DND-41 (cell line): ENCODE data around the gene MAP3K14.

Experiments
- ATAC-seq: fragments of 200-7000 bp; cut with Tn5 transposase; 3 replicates; pipeline ENCODE4 v1.9.1; 2021; ENCODE audit warnings: low read depth; ENCODE audit not compliant: insufficient read depth
- DNase-seq: peaks from one replicate; pipeline ENCODE4 v3.0.0-alpha.2; 2020
- H2AFZ ChIP-seq: 2 replicates; pipeline ENCODE4 v1.6.0; 2012; ENCODE audit warnings: low read depth, low read length
- H3K27ac ChIP-seq: 2 replicates; pipeline ENCODE4 v1.5.1; 2012; ENCODE audit warnings: low read length, inconsistent platforms
- H3K27me3 ChIP-seq: fragments of 200-600 bp; sonication (generic); 2 replicates; pipeline ENCODE4 v1.6.0; 2012; ENCODE audit warnings: low read length, mild to moderate bottlenecking, inconsistent platforms; ENCODE audit not compliant: insufficient read depth, poor library complexity
- H3K36me3 ChIP-seq: 2 replicates; pipeline ENCODE4 v1.5.1; 2012; ENCODE audit warnings: low read length, inconsistent platforms; ENCODE audit not compliant: insufficient read depth
- H3K4me1 ChIP-seq: 2 replicates; pipeline ENCODE4 v1.5.1; 2012; ENCODE audit warnings: mild to moderate bottlenecking, low read length; ENCODE audit not compliant: insufficient read depth
- H3K4me2 ChIP-seq: 2 replicates; pipeline ENCODE4 v1.6.0; 2012; ENCODE audit warnings: mild to moderate bottlenecking, moderate library complexity, low read length, inconsistent platforms; ENCODE audit not compliant: insufficient read depth
- H3K4me3 ChIP-seq, 2 experiments: fragments of 200-600 bp in 1 of 2; shearing (Covaris generic) in 1 of 2; 2 replicates each; pipeline ENCODE4 v1.5.1; 2012 to 2016; ENCODE audit warnings: inconsistent platforms in 2 of 2, low read length in 2 of 2, mild to moderate bottlenecking in 2 of 2, low read depth in 1 of 2, moderate library complexity in 1 of 2
- H3K79me2 ChIP-seq: 2 replicates; pipeline ENCODE4 v1.6.0; 2012; ENCODE audit warnings: low read length, inconsistent platforms; ENCODE audit not compliant: insufficient read depth
- H3K9ac ChIP-seq: 2 replicates; pipeline ENCODE4 v1.6.0; 2012; ENCODE audit warnings: low read depth, mild to moderate bottlenecking, inconsistent platforms, low read length, moderate library complexity
- H3K9me3 ChIP-seq: 2 replicates; pipeline ENCODE4 v1.5.1; 2012; ENCODE audit warnings: low read length, moderate library complexity, mild to moderate bottlenecking, inconsistent platforms; ENCODE audit not compliant: insufficient read depth, severe bottlenecking
- H4K20me1 ChIP-seq: 2 replicates; pipeline ENCODE4 v1.6.0; 2012; ENCODE audit warnings: low read length; ENCODE audit not compliant: insufficient read depth
- EZH2 ChIP-seq: IDR thresholded peaks from 3 replicates; pipeline ENCODE4 v1.6.1; 2012; ENCODE audit warnings: borderline replicate concordance, low read depth, mild to moderate bottlenecking, moderate library complexity, low read length, inconsistent platforms; ENCODE audit not compliant: severe bottlenecking
- TF ChIP-seq, protein P1 (sequence below): IDR thresholded peaks from 2 replicates; pipeline ENCODE4 v1.5.1; 2012; ENCODE audit warnings: borderline replicate concordance, low read length, moderate library complexity, mild to moderate bottlenecking; ENCODE audit not compliant: poor library complexity, severe bottlenecking; ENCODE audit errors: extremely low read depth

The MAP3K14 gene

GRCh38 chr17:45332505-45332904 lies 15.7 kb upstream of the MAP3K14 start:
- no peak overlapping the region for H3K4me2 ChIP-seq
- no peaks in the 10 kb centered on the region for H3K27me3 ChIP-seq
- TF ChIP-seq, protein P1, sequence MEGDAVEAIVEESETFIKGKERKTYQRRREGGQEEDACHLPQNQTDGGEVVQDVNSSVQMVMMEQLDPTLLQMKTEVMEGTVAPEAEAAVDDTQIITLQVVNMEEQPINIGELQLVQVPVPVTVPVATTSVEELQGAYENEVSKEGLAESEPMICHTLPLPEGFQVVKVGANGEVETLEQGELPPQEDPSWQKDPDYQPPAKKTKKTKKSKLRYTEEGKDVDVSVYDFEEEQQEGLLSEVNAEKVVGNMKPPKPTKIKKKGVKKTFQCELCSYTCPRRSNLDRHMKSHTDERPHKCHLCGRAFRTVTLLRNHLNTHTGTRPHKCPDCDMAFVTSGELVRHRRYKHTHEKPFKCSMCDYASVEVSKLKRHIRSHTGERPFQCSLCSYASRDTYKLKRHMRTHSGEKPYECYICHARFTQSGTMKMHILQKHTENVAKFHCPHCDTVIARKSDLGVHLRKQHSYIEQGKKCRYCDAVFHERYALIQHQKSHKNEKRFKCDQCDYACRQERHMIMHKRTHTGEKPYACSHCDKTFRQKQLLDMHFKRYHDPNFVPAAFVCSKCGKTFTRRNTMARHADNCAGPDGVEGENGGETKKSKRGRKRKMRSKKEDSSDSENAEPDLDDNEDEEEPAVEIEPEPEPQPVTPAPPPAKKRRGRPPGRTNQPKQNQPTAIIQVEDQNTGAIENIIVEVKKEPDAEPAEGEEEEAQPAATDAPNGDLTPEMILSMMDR = no peak
- no peak for TF ChIP-seq EZH2
- no peaks in the 10 kb centered on the region for H3K4me1 ChIP-seq
- no peak overlapping the region for H2AFZ ChIP-seq
- no peaks in the 10 kb centered on the region for H3K36me3 ChIP-seq
- no peaks in the 10 kb centered on the region for H4K20me1 ChIP-seq
- no peak overlapping the region for H3K27ac ChIP-seq
- H3K79me2 ChIP-seq = no peaks in the 10 kb centered on the region
- ATAC-seq = no peak
- no peak overlapping the region for H3K9ac ChIP-seq
- no peak for DNase-seq
- H3K4me3 ChIP-seq = no peak overlapping the region
- H3K9me3 ChIP-seq = no peaks in the 10 kb centered on the region

DNA sequence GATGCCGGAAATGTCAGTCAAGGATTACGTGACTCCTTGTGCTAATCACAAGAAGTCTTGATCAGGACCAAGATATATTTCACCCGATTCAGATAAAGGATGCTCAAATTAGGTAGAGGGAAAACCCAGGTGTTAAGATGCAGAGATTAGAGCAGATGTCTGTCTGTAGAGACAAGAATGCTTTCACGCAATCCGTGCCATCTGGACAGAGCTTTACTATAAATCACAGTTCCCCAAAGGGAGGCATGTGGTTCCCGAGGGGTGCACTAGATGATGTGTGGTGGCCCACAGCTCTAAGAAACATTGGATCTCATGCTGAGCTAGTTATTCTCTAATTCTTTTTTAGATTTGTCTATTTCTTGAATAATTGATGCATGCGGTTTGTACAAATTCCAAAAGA lies 9.8 kb upstream of the MAP3K14 start:
- TF ChIP-seq, protein P1 = no peak
- TF ChIP-seq EZH2 = no peak
- H3K4me3 ChIP-seq = no peak overlapping the region
- peaks cover under 1% of the 10 kb centered on the region; the same call in 1 of the 2 replicates for H3K4me1 ChIP-seq
- no peak overlapping the region for H3K9ac ChIP-seq
- no peaks in the 10 kb centered on the region for H3K79me2 ChIP-seq
- H2AFZ ChIP-seq = no peak overlapping the region
- DNase-seq (no peak), ATAC-seq (no peak)
- H3K27ac ChIP-seq = no peak overlapping the region
- no peaks in the 10 kb centered on the region for H3K27me3 ChIP-seq
- no peak overlapping the region for H3K4me2 ChIP-seq
- H3K9me3 ChIP-seq = no peaks in the 10 kb centered on the region
- H4K20me1 ChIP-seq = no peaks in the 10 kb centered on the region
- H3K36me3 ChIP-seq = no peaks in the 10 kb centered on the region

DNA sequence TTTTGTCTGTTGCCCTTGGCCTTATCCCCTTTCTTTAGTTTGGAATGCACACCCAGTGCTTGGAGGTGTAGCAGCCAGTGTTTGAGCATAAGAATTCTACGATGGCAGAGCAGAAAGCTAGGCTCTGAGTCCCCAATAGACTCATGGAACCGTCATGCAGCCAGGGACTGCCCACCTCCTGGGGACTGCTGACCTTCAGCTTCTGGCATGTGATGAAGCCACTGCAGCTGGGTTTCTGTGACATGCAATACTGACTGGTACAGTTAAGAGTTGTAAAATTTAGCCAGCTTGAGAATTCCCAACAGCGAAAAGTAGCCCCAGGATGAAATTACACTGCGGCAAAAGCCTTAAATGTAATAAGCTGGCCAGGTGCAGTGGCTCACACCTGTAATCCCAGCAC lies 9.0 kb upstream of the MAP3K14 start:
- no peaks in the 10 kb centered on the region for H3K9me3 ChIP-seq
- no peaks in the 10 kb centered on the region for H3K36me3 ChIP-seq
- H3K27me3 ChIP-seq = no peaks in the 10 kb centered on the region
- H3K4me2 ChIP-seq = no peak overlapping the region
- no peak overlapping the region for H3K9ac ChIP-seq
- no peaks in the 10 kb centered on the region for H4K20me1 ChIP-seq
- no peaks in the 10 kb centered on the region for H3K79me2 ChIP-seq
- ATAC-seq = no peak
- DNase-seq = no peak
- no peak overlapping the region for H3K27ac ChIP-seq
- TF ChIP-seq, protein P1 = no peak
- no peak for TF ChIP-seq EZH2
- peaks cover 9% of the 10 kb centered on the region for H3K4me1 ChIP-seq
- H2AFZ ChIP-seq = no peak overlapping the region
- no peak overlapping the region for H3K4me3 ChIP-seq

GRCh38 chr17:45324336-45324735 lies 7.5 kb upstream of the MAP3K14 start:
- DNase-seq (no peak), ATAC-seq (no peak)
- Histone ChIP-seq H2AFZ (no peak overlapping the region), H3K9me3 (no peaks in the 10 kb centered on the region), H3K4me1 (peaks cover 11% of the 10 kb centered on the region), H3K27me3 (no peaks in the 10 kb centered on the region), H3K36me3 (no peaks in the 10 kb centered on the region), H3K9ac (no peak overlapping the region), H3K4me3 (no peak overlapping the region), H4K20me1 (no peaks in the 10 kb centered on the region), H3K4me2 (no peak overlapping the region), H3K27ac (no peak overlapping the region), H3K79me2 (no peaks in the 10 kb centered on the region)
- TF ChIP-seq, protein P1 = no peak
- TF ChIP-seq EZH2 = no peak
